ENCODE results near the gene PSMB5.

Gene PSMB5

GRCh38 chr14:23053426-23053825, 18.7 kb upstream of the PSMB5 start:
- Mint-ChIP-seq H3K27ac (no peak overlapping the region), H3K9me3 (no peaks in the 10 kb centered on the region), H3K4me3 (no peak overlapping the region), H3K27me3 (peaks cover 17% of the 10 kb centered on the region), H3K4me1 (peaks cover 32% of the 10 kb centered on the region)
- DNase-seq = no peak
- ATAC-seq = no peak

- Mint-ChIP-seq H3K9me3 (no peaks in the 10 kb centered on the region), H3K4me1 (peaks cover 25% of the 10 kb centered on the region), H3K27ac (peak overlapping the region; percentile 8 to 42), H3K4me3 (no peak overlapping the region), H3K27me3 (peaks cover 17% of the 10 kb centered on the region)
- ATAC-seq (no peak), DNase-seq (no peak)
These were observed 18.0 kb upstream of the PSMB5 start for GRCh38 chr14:23052671-23053070.

- Mint-ChIP-seq H3K4me3 (no peak overlapping the region), H3K9me3 (no peaks in the 10 kb centered on the region), H3K27me3 (peaks cover 16% of the 10 kb centered on the region), H3K4me1 (peaks cover 25% of the 10 kb centered on the region), H3K27ac (peak overlapping the region; percentile 8 to 42)
- ATAC-seq (no peak), DNase-seq (no peak)
These were observed 17.5 kb upstream of the PSMB5 start for GRCh38 chr14:23052182-23052623.

GRCh38 chr14:23051141-23052057, 16.7 kb upstream of the PSMB5 start:
- no peaks in the 10 kb centered on the region for H3K9me3 Mint-ChIP-seq
- no peak overlapping the region for H3K27ac Mint-ChIP-seq
- peaks cover 8% of the 10 kb centered on the region for H3K27me3 Mint-ChIP-seq
- no peak overlapping the region for H3K4me3 Mint-ChIP-seq
- peaks cover 17% of the 10 kb centered on the region for H3K4me1 Mint-ChIP-seq
- DNase-seq = no peak
- ATAC-seq = no peak

GRCh38 chr14:23049011-23049410, 14.3 kb upstream of the PSMB5 start:
- no peak overlapping the region for H3K27ac Mint-ChIP-seq

GRCh38 chr14:23047751-23048693, 13.3 kb upstream of the PSMB5 start:
- ATAC-seq = peak; percentile 63
- peak overlapping the region in 1 of 2 donors; percentile 36 for H3K27ac Mint-ChIP-seq
- no peak for DNase-seq
- no peaks in the 10 kb centered on the region for H3K9me3 Mint-ChIP-seq
- no peak overlapping the region for H3K4me3 Mint-ChIP-seq
- no peaks in the 10 kb centered on the region for H3K27me3 Mint-ChIP-seq
- no peaks in the 10 kb centered on the region for H3K4me1 Mint-ChIP-seq

More at GRCh38 chr14:23049011-23049410, 14.3 kb upstream of the PSMB5 start:
- ATAC-seq (no peak), DNase-seq (no peak)
- Mint-ChIP-seq H3K4me3 (no peak overlapping the region), H3K27me3 (no peaks in the 10 kb centered on the region), H3K4me1 (no peaks in the 10 kb centered on the region), H3K9me3 (no peaks in the 10 kb centered on the region)

- ATAC-seq (no peak), DNase-seq (no peak)
- H3K27ac Mint-ChIP-seq = no peak overlapping the region
- no peaks in the 10 kb centered on the region for H3K4me1 Mint-ChIP-seq
- H3K27me3 Mint-ChIP-seq = no peaks in the 10 kb centered on the region
- H3K9me3 Mint-ChIP-seq = no peaks in the 10 kb centered on the region
- no peak overlapping the region for H3K4me3 Mint-ChIP-seq
These were observed 12.4 kb upstream of the PSMB5 start for GRCh38 chr14:23047034-23047634.

- Mint-ChIP-seq H3K27me3 (no peaks in the 10 kb centered on the region), H3K9me3 (no peaks in the 10 kb centered on the region), H3K27ac (no peak overlapping the region), H3K4me1 (no peaks in the 10 kb centered on the region), H3K4me3 (no peak overlapping the region)
- ATAC-seq (no peak), DNase-seq (no peak)
These were observed 11.0 kb upstream of the PSMB5 start for GRCh38 chr14:23045419-23046357.

GRCh38 chr14:23044840-23045239, 10.1 kb upstream of the PSMB5 start:
- no peak for ATAC-seq
- Mint-ChIP-seq H3K9me3 (no peaks in the 10 kb centered on the region), H3K27me3 (no peaks in the 10 kb centered on the region), H3K4me1 (no peaks in the 10 kb centered on the region), H3K27ac (no peak overlapping the region), H3K4me3 (no peak overlapping the region)
- no peak for DNase-seq

- no peak for ATAC-seq
- Mint-ChIP-seq H3K4me3 (no peak overlapping the region), H3K27me3 (no peaks in the 10 kb centered on the region), H3K4me1 (no peaks in the 10 kb centered on the region), H3K27ac (peak overlapping the region in 1 of 2 donors; percentile 51), H3K9me3 (no peaks in the 10 kb centered on the region)
- no peak for DNase-seq
These were observed 9.1 kb upstream of the PSMB5 start for GRCh38 chr14:23043754-23044153.

- H3K27ac Mint-ChIP-seq = no peak overlapping the region
- H3K9me3 Mint-ChIP-seq = no peaks in the 10 kb centered on the region
- DNase-seq (no peak), ATAC-seq (no peak)
- no peaks in the 10 kb centered on the region for H3K4me1 Mint-ChIP-seq
- no peaks in the 10 kb centered on the region for H3K27me3 Mint-ChIP-seq
- H3K4me3 Mint-ChIP-seq = no peak overlapping the region
These were observed 8.4 kb upstream of the PSMB5 start for GRCh38 chr14:23043145-23043544.

GRCh38 chr14:23042162-23042965, 7.7 kb upstream of the PSMB5 start, which contains the start of gene PSMB11:
Gene PSMB11 (plus strand): TSS chr14:23042212. CDS start chr14:23042226, 14 bp downstream.
- no peak for ATAC-seq
- Mint-ChIP-seq H3K27me3 (no peaks in the 10 kb centered on the region), H3K4me3 (no peak within 1 kb of the TSS), H3K27ac (no peak within 1 kb of the TSS), H3K9me3 (no peaks in the 10 kb centered on the region), H3K4me1 (no peaks in the 10 kb centered on the region)
- no peak for DNase-seq

- H3K4me3 Mint-ChIP-seq = no peak overlapping the region
- no peaks in the 10 kb centered on the region for H3K9me3 Mint-ChIP-seq
- H3K27me3 Mint-ChIP-seq = no peaks in the 10 kb centered on the region
- H3K27ac Mint-ChIP-seq = no peak overlapping the region
- H3K4me1 Mint-ChIP-seq = no peaks in the 10 kb centered on the region
- no peak for DNase-seq
- ATAC-seq = no peak
These were observed 7.0 kb upstream of the PSMB5 start for GRCh38 chr14:23041729-23042128.

- Mint-ChIP-seq H3K27me3 (no peaks in the 10 kb centered on the region), H3K9me3 (no peaks in the 10 kb centered on the region), H3K4me3 (no peak overlapping the region), H3K27ac (no peak overlapping the region), H3K4me1 (peaks cover 9% of the 10 kb centered on the region)
- ATAC-seq = no peak
- DNase-seq = no peak
These were observed 5.4 kb upstream of the PSMB5 start for GRCh38 chr14:23040100-23040499.

Measured in stimulated activated naive CD8-positive, alpha-beta T cell treated with anti-CD3 and anti-CD28 coated beads, Interleukin-15, amount 100 ng/mL, for 72 hours (primary cell).